Keratinocyte (primary cell): ENCODE measurements around the gene TMC1.

ENCODE experiments used
- CTCF ChIP-seq, 3 experiments: IDR thresholded peaks in 1 of 3; conservative IDR thresholded peaks in 1 of 3; optimal IDR thresholded peaks in 1 of 3; 2 replicates in 2 of 3; 3 replicates in 1 of 3; pipeline versions ENCODE3 to v1.5.1; 2011; ENCODE audit warnings: low read length in 3 of 3, mild to moderate bottlenecking in 3 of 3, moderate library complexity in 2 of 3, control low read depth in 1 of 3, inconsistent platforms in 1 of 3; ENCODE audit not compliant: insufficient read depth in 2 of 3; ENCODE audit errors: extremely low read depth in 1 of 3
- EZH2 ChIP-seq: IDR thresholded peaks from one replicate; pipeline ENCODE4 v1.6.1; 2012; ENCODE audit warnings: inconsistent platforms, mild to moderate bottlenecking, low read length, moderate library complexity

- no peak for TF ChIP-seq CTCF (optimal IDR thresholded peaks at IDR 0.05 in 1 of 3, IDR thresholded peaks at IDR 0.05 in 1 of 3, conservative IDR thresholded peaks at IDR 0.05 in 1 of 3; ENCODE audit: extremely low read depth in 1 of 3, insufficient read depth in 2 of 3, low read length in 3 of 3)
- no peak for TF ChIP-seq EZH2
These were observed 60.3 kb downstream of the TMC1 start for GRCh38 chr9:72581694-72582093.
